ENCODE data around the gene MARCHF9. TPM values are rescaled to one million over a fixed set of nuclear protein-coding genes. Genes with fewer than 3 reads are reported as not detected.

Gene MARCHF9
- total RNA-seq, 1 donor = 2.6 TPM

- DNase-seq (ENCODE audit: low read depth) = no peak
- no peak for TF ChIP-seq CTCF (IDR thresholded peaks at IDR 0.05; ENCODE audit: insufficient read depth, low read depth, low read length)
- H3K4me3 ChIP-seq (ENCODE audit: low read depth, low read length) = no peak overlapping the region
Measured at GRCh38 chr12:57775044-57775443, 20.1 kb downstream of the MARCHF9 start.

- TF ChIP-seq CTCF (IDR thresholded peaks at IDR 0.05; ENCODE audit: insufficient read depth, low read depth, low read length) = peak; percentile 5
- DNase-seq (ENCODE audit: low read depth) = no peak
- no peak overlapping the region for H3K4me3 ChIP-seq (ENCODE audit: low read depth, low read length)
Measured at GRCh38 chr12:57775563-57776246, 20.8 kb downstream of the MARCHF9 start.

- TF ChIP-seq CTCF (IDR thresholded peaks at IDR 0.05; ENCODE audit: insufficient read depth, low read depth, low read length) = no peak
- no peak for DNase-seq (ENCODE audit: low read depth)
- H3K4me3 ChIP-seq (ENCODE audit: low read depth, low read length) = no peak overlapping the region
Measured at GRCh38 chr12:57776247-57776587, 21.3 kb downstream of the MARCHF9 start.

GRCh38 chr12:57777367-57777766 lies 22.5 kb downstream of the MARCHF9 start:
- no peak for TF ChIP-seq CTCF (IDR thresholded peaks at IDR 0.05; ENCODE audit: insufficient read depth, low read depth, low read length)
- no peak overlapping the region for H3K4me3 ChIP-seq (ENCODE audit: low read depth, low read length)
- no peak for DNase-seq (ENCODE audit: low read depth)

GRCh38 chr12:57777911-57778310 lies 23.0 kb downstream of the MARCHF9 start:
- no peak for DNase-seq (ENCODE audit: low read depth)
- H3K4me3 ChIP-seq (ENCODE audit: low read depth, low read length) = no peak overlapping the region
- no peak for TF ChIP-seq CTCF (IDR thresholded peaks at IDR 0.05; ENCODE audit: insufficient read depth, low read depth, low read length)

GRCh38 chr12:57779736-57780135 lies 24.8 kb downstream of the MARCHF9 start:
- DNase-seq (ENCODE audit: low read depth) = peak; percentile 33
- no peak overlapping the region for H3K4me3 ChIP-seq (ENCODE audit: low read depth, low read length)
- TF ChIP-seq CTCF (IDR thresholded peaks at IDR 0.05; ENCODE audit: insufficient read depth, low read depth, low read length) = no peak
